ENCODE results near the gene FERD3L. TPM values are rescaled to one million over a fixed set of nuclear protein-coding genes. Genes with fewer than 3 reads are reported as not detected.

FERD3L gene
- total and polyA plus RNA-seq, 3 donors from 2014 or later = not detected

DNA sequence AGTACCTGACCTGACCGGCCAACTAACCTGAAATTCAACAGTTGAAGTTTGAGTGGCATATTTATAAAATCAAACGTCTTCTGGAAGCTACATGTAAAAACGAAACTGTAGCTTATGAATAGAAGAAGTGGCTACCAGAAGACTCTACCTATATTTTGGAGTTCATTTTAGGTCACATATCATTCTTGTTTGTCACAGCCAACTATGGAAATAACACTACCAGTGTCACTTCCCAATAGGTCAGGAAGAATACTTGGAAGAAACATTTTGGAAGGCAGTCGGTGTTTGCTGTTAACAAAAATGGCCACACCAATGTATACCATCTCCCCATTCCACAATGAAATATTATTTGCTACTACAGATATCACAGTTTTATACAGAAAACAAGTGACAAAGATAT, 40.4 kb downstream of the FERD3L start:
- Histone ChIP-seq H3K36me3 (ENCODE audit: low read depth, missing control alignments) (no peaks in the 10 kb centered on the region), H3K4me1 (peaks cover 7% of the 10 kb centered on the region), H3K27ac (no peak overlapping the region), H3K27me3 (no peaks in the 10 kb centered on the region), H3K4me3 (no peak overlapping the region), H3K9me3 (no peaks in the 10 kb centered on the region)
- WGBS, 2 donors = 76 to 87% methylated on average over 4 of the region's 4 CpGs
- DNase-seq = no peak
- intact Hi-C loops (cut with DNase I; ENCODE audit: low total_unique reads) = no loop called here
- no peak for TF ChIP-seq POLR2A (IDR thresholded peaks at IDR 0.05)
- TF ChIP-seq, protein P1, sequence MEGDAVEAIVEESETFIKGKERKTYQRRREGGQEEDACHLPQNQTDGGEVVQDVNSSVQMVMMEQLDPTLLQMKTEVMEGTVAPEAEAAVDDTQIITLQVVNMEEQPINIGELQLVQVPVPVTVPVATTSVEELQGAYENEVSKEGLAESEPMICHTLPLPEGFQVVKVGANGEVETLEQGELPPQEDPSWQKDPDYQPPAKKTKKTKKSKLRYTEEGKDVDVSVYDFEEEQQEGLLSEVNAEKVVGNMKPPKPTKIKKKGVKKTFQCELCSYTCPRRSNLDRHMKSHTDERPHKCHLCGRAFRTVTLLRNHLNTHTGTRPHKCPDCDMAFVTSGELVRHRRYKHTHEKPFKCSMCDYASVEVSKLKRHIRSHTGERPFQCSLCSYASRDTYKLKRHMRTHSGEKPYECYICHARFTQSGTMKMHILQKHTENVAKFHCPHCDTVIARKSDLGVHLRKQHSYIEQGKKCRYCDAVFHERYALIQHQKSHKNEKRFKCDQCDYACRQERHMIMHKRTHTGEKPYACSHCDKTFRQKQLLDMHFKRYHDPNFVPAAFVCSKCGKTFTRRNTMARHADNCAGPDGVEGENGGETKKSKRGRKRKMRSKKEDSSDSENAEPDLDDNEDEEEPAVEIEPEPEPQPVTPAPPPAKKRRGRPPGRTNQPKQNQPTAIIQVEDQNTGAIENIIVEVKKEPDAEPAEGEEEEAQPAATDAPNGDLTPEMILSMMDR (IDR thresholded peaks at IDR 0.05) = no peak

DNA sequence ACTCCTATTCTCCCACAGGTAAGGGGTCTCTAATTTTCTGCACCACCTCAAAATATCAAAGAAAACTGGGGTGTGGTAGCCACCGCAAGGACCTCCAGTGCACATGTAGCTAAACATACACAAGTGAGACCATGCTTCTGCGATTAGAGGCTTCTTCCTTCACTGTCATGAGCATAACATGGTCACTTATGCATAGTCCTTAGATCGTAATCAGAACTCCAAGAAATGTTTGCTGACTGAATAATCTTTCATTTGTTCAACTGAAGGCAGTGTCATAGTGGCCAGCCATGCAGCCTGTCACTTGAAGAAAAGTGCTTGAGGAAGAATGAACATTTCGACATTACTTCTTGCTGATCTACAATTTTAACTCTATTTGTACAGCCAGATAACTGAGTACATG, 42.3 kb downstream of the FERD3L start:
- intact Hi-C loops (cut with DNase I; ENCODE audit: low total_unique reads) = no loop called here
- DNase-seq = no peak
- H3K4me1 ChIP-seq = peaks cover 6% of the 10 kb centered on the region
- H3K9me3 ChIP-seq = no peaks in the 10 kb centered on the region
- no peaks in the 10 kb centered on the region for H3K36me3 ChIP-seq (ENCODE audit: low read depth, missing control alignments)
- no peak overlapping the region for H3K27ac ChIP-seq
- no peak for TF ChIP-seq POLR2A (IDR thresholded peaks at IDR 0.05)
- TF ChIP-seq, protein P1 (IDR thresholded peaks at IDR 0.05) = no peak
- H3K4me3 ChIP-seq = no peak overlapping the region
- WGBS, 2 donors = 89 to 94% methylated on average over 4 of the region's 4 CpGs
- H3K27me3 ChIP-seq = no peaks in the 10 kb centered on the region

DNA sequence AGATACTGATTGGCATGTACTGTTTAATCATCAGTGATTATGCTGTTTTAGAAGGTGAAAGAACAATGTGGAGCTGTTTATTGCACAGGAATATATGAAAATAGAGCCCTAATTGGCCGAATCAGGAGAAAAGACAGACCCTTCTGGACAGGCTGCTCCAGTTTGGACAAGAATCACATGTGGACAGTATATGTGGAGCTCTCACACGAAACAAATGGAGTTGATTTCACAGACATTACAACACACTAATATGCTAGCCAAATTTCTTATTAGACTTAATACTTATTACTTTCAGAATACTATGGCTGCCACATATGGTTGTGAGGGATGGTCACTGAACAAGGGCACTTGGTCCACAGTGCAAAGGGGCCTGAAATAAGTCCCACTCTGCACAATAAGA, 43.3 kb downstream of the FERD3L start:
- WGBS, 2 donors = 85 to 89% methylated on average over 2 of the region's 2 CpGs

DNA sequence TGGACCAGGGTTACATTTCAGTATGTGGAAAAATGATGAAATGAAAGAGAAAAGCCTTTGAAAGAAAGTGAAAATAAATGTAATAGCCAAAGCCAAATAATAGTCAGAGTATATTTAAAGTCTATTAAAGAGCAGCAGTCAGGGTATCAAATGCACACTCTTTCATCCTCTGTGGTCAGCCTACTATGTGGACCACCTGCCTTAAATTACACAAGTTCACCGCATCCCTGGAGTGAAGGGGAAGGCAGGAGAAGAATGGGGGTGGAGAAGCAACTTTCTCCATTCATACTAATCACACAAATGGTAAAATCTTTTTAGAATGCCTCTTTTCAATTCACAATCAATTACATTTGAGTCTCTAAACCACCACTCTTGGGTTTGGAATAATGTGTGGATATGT, 43.7 kb downstream of the FERD3L start:
- Histone ChIP-seq H3K27me3 (no peaks in the 10 kb centered on the region), H3K4me1 (no peaks in the 10 kb centered on the region), H3K36me3 (ENCODE audit: low read depth, missing control alignments) (no peaks in the 10 kb centered on the region), H3K4me3 (no peak overlapping the region), H3K27ac (no peak overlapping the region), H3K9me3 (no peaks in the 10 kb centered on the region)
- TF ChIP-seq, protein P1 (IDR thresholded peaks at IDR 0.05) = no peak
- no peak for TF ChIP-seq POLR2A (IDR thresholded peaks at IDR 0.05)
- intact Hi-C loops (cut with DNase I; ENCODE audit: low total_unique reads) = no loop called here
- WGBS, 2 donors = 65 to 89% methylated on average over 1 of the region's 1 CpG
- DNase-seq = no peak

More for the DNA sequence above, 43.3 kb downstream of the FERD3L start:
- H3K4me3 ChIP-seq = no peak overlapping the region
- H3K9me3 ChIP-seq = no peaks in the 10 kb centered on the region
- no peak overlapping the region for H3K27ac ChIP-seq
- TF ChIP-seq POLR2A (IDR thresholded peaks at IDR 0.05) = no peak
- TF ChIP-seq, protein P1 (IDR thresholded peaks at IDR 0.05) = no peak
- intact Hi-C loops (cut with DNase I; ENCODE audit: low total_unique reads) = no loop called here
- H3K4me1 ChIP-seq = no peaks in the 10 kb centered on the region
- no peak for DNase-seq
- no peaks in the 10 kb centered on the region for H3K36me3 ChIP-seq (ENCODE audit: low read depth, missing control alignments)
- H3K27me3 ChIP-seq = no peaks in the 10 kb centered on the region

DNA sequence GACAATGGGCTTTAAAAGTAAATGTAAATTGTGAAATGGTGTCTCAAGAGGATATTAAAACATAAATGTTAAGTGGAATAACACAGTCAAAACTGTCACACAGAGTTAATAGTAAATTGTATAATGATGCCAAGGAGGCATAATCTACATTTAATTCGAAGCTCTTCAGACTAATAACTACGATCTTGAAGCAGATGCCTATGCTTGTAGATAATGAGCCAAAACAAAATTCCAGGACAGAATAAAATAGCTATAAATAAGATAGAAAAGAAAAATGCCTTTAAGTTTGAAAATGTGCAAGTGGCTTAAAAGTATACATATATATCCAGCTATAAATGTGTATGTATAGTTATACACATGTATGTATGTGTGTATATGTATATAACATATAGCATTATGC, 45.3 kb downstream of the FERD3L start:
- WGBS, 2 donors = 58 to 66% methylated on average over 2 of the region's 2 CpGs
- intact Hi-C loops (cut with DNase I; ENCODE audit: low total_unique reads) = no loop called here

More for the DNA sequence above, 45.3 kb downstream of the FERD3L start:
- H3K27ac ChIP-seq = no peak overlapping the region
- H3K4me3 ChIP-seq = no peak overlapping the region
- no peaks in the 10 kb centered on the region for H3K27me3 ChIP-seq
- TF ChIP-seq POLR2A (IDR thresholded peaks at IDR 0.05) = no peak
- H3K36me3 ChIP-seq (ENCODE audit: low read depth, missing control alignments) = no peaks in the 10 kb centered on the region
- DNase-seq = no peak
- H3K4me1 ChIP-seq = no peaks in the 10 kb centered on the region
- no peaks in the 10 kb centered on the region for H3K9me3 ChIP-seq
